KMS-11 (cell line): ENCODE results near the gene OR9Q1.
"Not testable (repeated sequence)": the region's sequence is repeated elsewhere in the genome, so short reads cannot be mapped to it uniquely, and the experiment has no call there.

Experiments
- H2AFZ ChIP-seq: fragments of 200-600 bp; sonication (generic); 2 replicates; pipeline ENCODE4 v1.6.1; 2016; ENCODE audit warnings: antibody characterized with exemption, mixed run types, low read depth
- H3K27ac ChIP-seq: fragments of 200-600 bp; sonication (generic); 2 replicates; pipeline ENCODE4 v1.6.1; 2016; ENCODE audit warnings: mild to moderate bottlenecking, mixed run types
- H3K27me3 ChIP-seq: fragments of 200-600 bp; sonication (generic); 2 replicates; pipeline ENCODE4 v1.6.1; 2017; ENCODE audit warnings: mild to moderate bottlenecking, low read depth, mixed run types, moderate library complexity; ENCODE audit not compliant: insufficient read depth
- H3K36me3 ChIP-seq: fragments of 200-600 bp; sonication (generic); 2 replicates; pipeline ENCODE4 v1.6.1; 2017; ENCODE audit warnings: mild to moderate bottlenecking, mixed run types; ENCODE audit not compliant: insufficient read depth
- H3K4me1 ChIP-seq: fragments of 200-600 bp; sonication (generic); 2 replicates; pipeline ENCODE4 v1.6.1; 2016; ENCODE audit warnings: mild to moderate bottlenecking, low read depth, mixed run types; ENCODE audit not compliant: poor library complexity, severe bottlenecking
- H3K4me2 ChIP-seq: fragments of 200-600 bp; sonication (generic); 2 replicates; pipeline ENCODE4 v1.7.0; 2016; ENCODE audit warnings: mild to moderate bottlenecking, mixed run types
- H3K4me3 ChIP-seq: fragments of 200-600 bp; sonication (generic); IDR thresholded peaks from 2 replicates; pipeline ENCODE4 v1.6.1; 2017; ENCODE audit warnings: low read depth, low read length, mixed read lengths; ENCODE audit not compliant: insufficient read depth
- H3K79me2 ChIP-seq: fragments of 200-600 bp; sonication (generic); 2 replicates; pipeline ENCODE4 v1.6.1; 2016; ENCODE audit warnings: low read depth, mixed run types; ENCODE audit not compliant: insufficient read depth
- H3K9ac ChIP-seq: fragments of 200-600 bp; sonication (generic); 2 replicates; pipeline ENCODE4 v1.6.1; 2016; ENCODE audit warnings: mild to moderate bottlenecking, mixed run types
- H4K20me1 ChIP-seq: fragments of 200-600 bp; sonication (generic); 2 replicates; pipeline ENCODE4 v1.6.1; 2016; ENCODE audit warnings: mild to moderate bottlenecking, mixed run types; ENCODE audit not compliant: insufficient read depth
- CTCF ChIP-seq: fragments of 200-600 bp; sonication (generic); conservative IDR thresholded peaks from 2 replicates; pipeline ENCODE4 v1.6.1; 2017; ENCODE audit warnings: low read depth, mild to moderate bottlenecking, antibody characterized with exemption, low read length, moderate library complexity, mixed read lengths

The OR9Q1 gene

GRCh38 chr11:57982776-57983175, 40.9 kb upstream of the OR9Q1 start:
- no peak overlapping the region for H3K9ac ChIP-seq
- H3K27me3 ChIP-seq, result no peaks in the 10 kb centered on the region
- no peaks in the 10 kb centered on the region for H3K36me3 ChIP-seq
- no peaks in the 10 kb centered on the region for H3K4me1 ChIP-seq
- H3K4me3 ChIP-seq, result no peak overlapping the region
- no peak overlapping the region for H3K4me2 ChIP-seq
- TF ChIP-seq CTCF, result no peak
- no peaks in the 10 kb centered on the region for H4K20me1 ChIP-seq
- no peaks in the 10 kb centered on the region for H3K79me2 ChIP-seq
- no peak overlapping the region for H2AFZ ChIP-seq
- no peak overlapping the region for H3K27ac ChIP-seq

DNA sequence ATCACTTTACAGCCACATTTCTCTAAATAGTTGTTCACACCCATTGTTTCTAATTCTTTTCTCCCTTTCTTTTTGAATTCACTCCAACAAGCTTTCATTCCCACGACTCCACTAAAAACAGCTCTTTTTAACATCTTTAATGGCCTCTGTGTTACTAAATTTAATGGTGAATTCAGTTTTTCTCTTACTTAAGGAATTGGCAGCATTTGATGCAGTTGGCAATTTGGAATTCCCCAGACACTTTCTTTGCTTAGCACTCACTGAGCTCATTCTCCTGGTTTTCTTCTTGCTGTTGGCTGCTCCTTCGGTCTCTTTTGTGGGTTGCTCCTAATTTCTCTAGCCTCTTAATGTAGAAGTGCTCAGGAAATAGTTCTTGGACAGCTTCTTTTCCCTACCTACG, 40.5 kb upstream of the OR9Q1 start:
- no peak overlapping the region for H3K9ac ChIP-seq
- no peak overlapping the region for H3K4me3 ChIP-seq
- H3K27me3 ChIP-seq, result no peaks in the 10 kb centered on the region
- no peak overlapping the region for H2AFZ ChIP-seq
- H4K20me1 ChIP-seq, result no peaks in the 10 kb centered on the region
- no peak overlapping the region for H3K27ac ChIP-seq
- no peaks in the 10 kb centered on the region for H3K4me1 ChIP-seq
- TF ChIP-seq CTCF, result no peak
- H3K79me2 ChIP-seq, result no peaks in the 10 kb centered on the region
- no peak overlapping the region for H3K4me2 ChIP-seq
- H3K36me3 ChIP-seq, result no peaks in the 10 kb centered on the region

GRCh38 chr11:57999523-57999922, 24.2 kb upstream of the OR9Q1 start:
- H3K79me2 ChIP-seq, H2AFZ ChIP-seq, H3K4me1 ChIP-seq, H3K9ac ChIP-seq, H3K27me3 ChIP-seq, H3K4me3 ChIP-seq, H3K27ac ChIP-seq, H3K36me3 ChIP-seq, H3K4me2 ChIP-seq, H4K20me1 ChIP-seq: not testable (repeated sequence)

DNA sequence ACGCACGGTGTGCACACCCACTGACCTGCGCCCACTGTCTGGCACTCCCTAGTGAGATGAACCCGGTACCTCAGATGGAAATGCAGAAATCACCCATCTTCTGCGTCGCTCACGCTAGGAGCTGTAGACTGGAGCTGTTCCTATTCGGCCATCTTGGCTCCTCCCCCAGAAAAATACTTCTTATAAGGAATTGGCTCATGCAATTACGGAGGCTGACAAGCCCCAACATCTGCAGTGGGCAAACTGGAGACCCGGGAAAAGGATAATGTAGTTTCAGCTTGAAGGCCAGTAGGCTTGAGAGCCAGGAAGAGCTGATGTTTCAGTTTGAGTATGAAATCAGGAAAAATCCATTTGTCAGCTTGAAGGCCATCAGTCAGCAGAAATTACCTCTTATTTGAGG, 23.7 kb upstream of the OR9Q1 start:
- H3K4me2 ChIP-seq, H3K79me2 ChIP-seq, H3K36me3 ChIP-seq, H2AFZ ChIP-seq, H3K9ac ChIP-seq, H3K27ac ChIP-seq, H4K20me1 ChIP-seq, H3K4me3 ChIP-seq, H3K27me3 ChIP-seq, H3K4me1 ChIP-seq: not testable (repeated sequence)

- no peak overlapping the region for H3K27ac ChIP-seq
Observed at GRCh38 chr11:58000699-58001098, 23.0 kb upstream of the OR9Q1 start.

More at GRCh38 chr11:58000699-58001098, 23.0 kb upstream of the OR9Q1 start:
- no peaks in the 10 kb centered on the region for H4K20me1 ChIP-seq
- H3K4me2 ChIP-seq, result no peak overlapping the region
- no peak overlapping the region for H3K9ac ChIP-seq
- no peak overlapping the region for H2AFZ ChIP-seq
- no peak overlapping the region for H3K4me3 ChIP-seq
- H3K4me1 ChIP-seq, result no peaks in the 10 kb centered on the region
- H3K79me2 ChIP-seq, result no peaks in the 10 kb centered on the region
- no peaks in the 10 kb centered on the region for H3K27me3 ChIP-seq
- H3K36me3 ChIP-seq, result no peaks in the 10 kb centered on the region
- TF ChIP-seq CTCF, result no peak
